ENCODE data around the gene CFAP57. TPM values are rescaled to one million over a fixed set of nuclear protein-coding genes. Genes with fewer than 3 reads are reported as not detected.

CFAP57 gene
- total RNA-seq, 1 donor from 2014 or later: 0.20 TPM

DNA sequence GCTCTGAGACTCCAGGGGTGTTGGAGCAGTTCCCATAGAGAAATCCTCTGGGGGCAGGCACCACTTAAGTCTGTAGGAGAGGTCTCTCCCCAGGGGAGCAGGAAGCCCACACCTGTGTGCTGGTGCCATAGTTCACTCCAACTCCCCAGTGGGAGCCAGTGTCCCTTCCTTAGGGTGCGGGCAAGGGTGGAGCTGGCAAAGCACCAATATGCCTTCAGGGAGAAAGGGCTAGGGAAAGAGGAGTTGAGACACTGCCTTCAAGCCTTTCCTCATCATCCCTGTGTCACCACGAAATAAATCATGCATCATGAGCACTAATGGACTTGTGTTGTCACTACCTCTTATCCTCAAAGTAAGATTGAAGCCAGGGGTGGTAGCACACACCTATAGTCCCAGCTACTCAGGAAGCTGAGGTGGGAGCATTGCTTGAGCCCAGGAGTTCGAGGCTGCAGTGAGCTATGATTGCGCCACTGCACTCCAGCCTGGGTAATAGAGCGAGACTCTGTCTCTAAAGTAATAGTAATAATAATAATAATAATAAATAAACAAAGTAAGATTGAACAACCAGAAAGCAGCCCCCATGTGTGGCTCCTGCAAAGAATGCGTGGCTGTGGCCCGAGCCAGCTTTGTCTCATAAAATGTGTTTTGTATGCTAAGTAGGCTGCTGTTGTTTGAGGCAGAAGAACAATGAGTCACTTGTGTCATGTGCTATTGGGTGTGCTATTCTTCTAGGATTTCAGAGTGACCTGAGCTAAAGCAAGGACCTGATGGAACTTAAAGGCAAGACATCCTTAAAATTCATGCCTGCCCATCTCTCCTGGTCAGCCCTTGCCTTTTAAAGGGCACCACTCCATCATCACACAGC is 122.0 kb downstream of the CFAP57 start:
- intact Hi-C loops (cut with micrococcal nuclease): loop anchor here (2.0 kb wide), 1 partner anchor 19 kb away; no protein-coding TSS in a partner anchor

DNA sequence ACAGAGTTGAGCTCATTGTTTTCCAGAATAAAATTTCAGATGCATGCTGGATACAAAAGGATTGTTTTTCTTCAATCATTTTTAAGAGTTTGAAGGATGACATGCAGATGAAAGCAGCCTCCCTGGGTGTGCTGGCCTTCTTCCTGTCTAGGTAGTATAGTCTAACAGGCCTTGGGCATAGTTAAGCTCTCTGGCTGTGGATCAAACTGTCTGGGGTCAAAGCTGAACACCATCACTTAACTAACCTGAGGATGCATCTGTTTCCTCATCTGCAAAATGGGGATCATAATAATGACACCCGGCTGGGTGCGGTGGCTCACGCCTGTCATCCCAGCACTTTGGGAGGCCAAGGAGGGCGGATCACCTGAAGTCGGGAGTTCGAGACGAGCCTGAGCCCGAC is 122.6 kb downstream of the CFAP57 start:
- intact Hi-C loops (cut with micrococcal nuclease): loop anchor here (2.0 to 5.0 kb wide), 2 partner anchors 20 to 67 kb away; no protein-coding TSS in a partner anchor

DNA sequence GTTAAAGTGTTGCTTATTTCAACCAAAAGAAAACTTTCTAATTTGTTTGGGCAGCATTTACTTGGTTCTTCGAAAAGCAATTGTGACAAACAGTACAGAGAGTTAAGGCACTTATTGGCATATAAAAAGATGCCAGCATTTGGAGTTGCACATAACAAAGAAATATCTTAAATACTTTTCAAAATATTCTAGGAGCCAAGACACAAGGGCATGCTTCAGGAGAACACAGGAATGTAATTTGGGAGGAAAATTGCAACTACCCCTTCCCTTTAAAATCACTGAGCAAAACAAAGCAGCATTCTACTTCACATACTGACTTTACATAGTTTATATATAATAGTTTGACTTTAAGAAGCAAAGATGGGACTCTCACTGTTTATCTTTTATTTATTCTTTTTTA is 124.1 kb downstream of the CFAP57 start:
- intact Hi-C loops (cut with micrococcal nuclease): loop anchor here (5.0 kb wide), 1 partner anchor 69 kb away; no protein-coding TSS in a partner anchor

DNA sequence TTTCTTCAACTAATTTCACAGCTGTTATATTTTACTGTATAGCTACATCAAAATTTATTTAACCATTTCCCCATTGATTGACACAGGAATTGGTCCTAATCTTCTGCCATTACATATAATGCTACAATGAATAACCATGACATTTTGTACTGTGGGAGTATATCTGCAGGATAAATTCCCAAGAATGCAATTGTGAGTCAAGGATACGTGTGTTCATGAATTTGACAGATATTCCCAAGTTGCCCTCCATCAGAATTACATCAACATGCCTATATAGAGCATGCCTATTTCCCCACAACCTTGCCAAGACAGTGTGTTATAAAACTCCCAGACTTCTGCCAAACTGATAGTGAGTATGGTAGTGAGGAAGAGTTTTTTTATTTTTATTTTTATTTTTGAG is 125.9 kb downstream of the CFAP57 start:
- intact Hi-C loops (cut with micrococcal nuclease): loop anchor here (5.0 kb wide), 1 partner anchor 71 kb away; no protein-coding TSS in a partner anchor

DNA sequence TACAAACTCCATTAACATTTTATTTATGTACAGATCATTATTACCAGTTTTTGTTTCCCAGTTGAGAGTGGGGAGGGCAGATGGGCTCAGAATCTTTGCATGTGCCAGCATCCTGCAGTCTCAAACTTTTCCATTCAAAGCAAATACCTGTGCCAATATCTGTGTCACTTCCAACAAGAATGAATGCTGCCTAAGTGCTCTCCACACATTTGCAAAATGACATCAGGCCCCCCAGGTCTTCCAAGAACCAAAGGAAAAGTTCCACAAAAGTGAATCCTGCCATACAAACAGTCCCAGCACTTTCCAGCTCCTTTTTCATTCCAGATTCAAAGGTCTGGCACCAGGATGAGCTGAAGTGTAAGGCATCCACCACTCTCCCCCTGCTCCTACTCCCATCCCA is 127.0 kb downstream of the CFAP57 start:
- intact Hi-C loops (cut with micrococcal nuclease): loop anchor here (5.0 kb wide), 1 partner anchor 72 kb away; no protein-coding TSS in a partner anchor

DNA sequence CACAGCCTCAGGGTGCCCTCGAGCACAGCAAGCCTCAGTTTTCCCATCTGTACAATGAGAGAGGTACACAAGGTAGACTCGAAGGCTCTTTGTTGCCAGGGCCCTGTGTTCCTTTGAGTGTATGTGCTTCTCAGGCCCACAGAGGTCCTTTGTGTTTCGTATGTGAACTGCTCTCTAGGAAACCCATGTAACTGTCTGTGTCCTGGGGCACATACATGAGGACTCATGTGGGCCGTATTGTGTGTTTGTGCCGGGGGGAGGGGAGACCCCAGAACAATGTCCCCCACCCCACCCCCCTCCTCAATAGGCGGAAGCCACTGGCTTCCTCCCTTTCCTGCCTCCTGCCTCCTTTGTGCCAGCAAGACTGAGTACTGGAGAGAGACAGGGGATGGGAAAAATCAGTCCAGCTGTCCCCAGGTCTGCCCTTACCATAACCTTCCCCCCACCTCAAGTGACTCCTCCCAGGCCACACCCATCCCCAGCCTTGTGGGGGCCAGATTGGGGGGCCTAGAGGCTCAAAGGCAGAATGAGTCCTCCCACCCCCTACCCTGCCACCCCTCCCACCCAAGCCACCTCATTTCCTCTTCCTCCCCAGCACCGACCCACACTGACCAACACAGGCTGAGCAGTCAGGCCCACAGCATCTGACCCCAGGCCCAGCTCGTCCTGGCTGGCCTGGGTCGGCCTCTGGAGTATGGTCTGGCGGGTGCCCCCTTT is 128.4 kb downstream of the CFAP57 start, which contains the start of gene TIE1:
Gene TIE1, plus strand, starts transcription at position 605 of the 717 bp plus-strand sequence. Its CDS starts 90 bp downstream, at position 695.
- intact Hi-C loops (cut with micrococcal nuclease): no loop called here

DNA sequence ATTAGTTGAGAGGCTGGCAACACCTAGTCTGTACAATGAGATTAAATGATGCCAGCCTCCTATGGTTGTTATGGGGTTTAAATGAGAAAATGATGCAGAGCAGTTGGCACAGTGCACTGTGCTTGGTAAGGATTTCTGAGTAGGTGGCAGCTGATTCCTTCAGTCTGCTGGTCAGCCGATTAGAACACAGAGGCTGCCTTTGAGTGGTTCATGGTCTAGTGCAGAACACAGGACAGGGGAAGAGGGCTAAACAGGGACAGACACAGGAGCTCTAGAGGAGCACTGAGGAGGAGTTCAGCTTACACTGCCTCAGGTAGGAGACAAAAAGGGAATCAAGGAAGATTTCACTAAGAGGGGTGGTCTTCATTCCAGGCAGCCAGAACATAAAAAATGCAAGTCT is 130.1 kb downstream of the CFAP57 start:
- intact Hi-C loops (cut with micrococcal nuclease): no loop called here

DNA sequence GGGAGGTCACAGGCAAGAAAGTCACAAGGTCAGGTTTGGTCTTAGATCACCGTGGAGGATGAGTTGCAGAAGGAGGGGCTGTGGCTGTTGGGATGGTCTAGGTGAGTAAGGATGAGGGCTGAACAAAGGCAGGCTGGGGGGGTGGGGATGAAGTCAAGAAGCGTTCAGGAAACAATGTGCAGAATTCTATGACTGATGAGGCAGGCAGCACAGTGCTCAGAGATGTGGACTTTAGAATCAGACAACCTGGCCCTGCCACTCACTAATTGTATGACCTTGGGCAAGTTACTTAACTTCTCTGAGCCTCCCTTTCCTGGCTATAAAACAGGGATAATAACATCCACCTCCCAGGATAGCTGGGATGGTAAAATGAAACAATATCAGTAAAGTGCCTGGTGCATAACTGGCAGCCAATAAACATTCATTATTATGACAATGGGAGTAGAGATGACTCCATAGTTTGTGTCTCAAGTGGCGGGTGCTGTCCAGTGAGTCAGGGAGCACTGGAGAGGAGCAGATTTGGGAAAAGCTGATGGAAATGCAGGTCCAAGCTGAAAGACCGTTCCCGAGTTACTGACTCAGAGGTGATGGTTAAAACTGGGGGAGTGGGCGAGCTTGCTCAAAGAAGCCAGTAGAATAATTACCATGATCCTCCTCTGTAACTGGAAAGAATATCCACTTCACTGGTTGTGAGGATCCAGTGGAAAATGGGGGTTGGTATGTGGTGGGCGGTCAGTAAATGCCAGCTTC is 130.8 kb downstream of the CFAP57 start:
- intact Hi-C loops (cut with micrococcal nuclease): no loop called here

DNA sequence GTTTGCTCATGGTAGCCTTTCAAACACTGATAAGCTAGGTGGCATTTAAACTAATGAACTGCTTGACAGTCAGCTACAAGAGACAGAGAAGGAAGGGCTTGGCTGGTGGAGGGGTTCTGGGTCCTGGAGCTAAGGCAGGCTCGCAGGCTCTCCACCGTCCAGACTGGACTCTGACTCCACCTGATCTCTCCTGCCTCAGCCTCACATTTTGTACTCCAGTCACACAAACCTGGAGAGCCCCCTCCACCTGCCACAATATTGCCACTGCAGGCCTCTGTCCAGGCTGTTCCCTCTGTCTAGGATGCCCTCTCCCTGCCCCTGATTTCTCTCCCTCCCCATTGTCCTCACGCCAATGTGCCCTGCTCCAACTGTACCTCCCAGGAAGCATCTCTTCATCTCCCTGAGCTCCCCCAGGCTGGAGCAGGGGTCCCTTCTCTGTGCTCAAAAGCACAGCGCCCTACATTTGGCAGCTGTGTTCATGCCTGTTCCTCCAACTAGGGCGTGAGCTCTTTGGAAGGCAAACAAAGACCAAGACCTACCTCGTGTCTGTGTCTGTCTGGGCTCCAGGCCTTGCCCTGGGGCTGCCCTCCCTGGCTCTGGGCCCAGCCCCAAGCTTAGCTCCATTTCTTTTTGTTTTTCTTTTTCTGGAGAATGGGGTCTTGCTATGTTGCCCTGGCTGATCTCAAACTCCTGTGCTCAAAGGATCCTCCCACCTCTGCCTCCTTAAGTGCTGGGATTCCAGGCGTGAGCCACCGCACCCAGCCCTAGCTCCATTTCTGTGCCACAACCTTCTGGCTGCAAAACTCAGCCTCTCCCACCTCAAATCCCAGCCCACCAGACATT is 131.6 kb downstream of the CFAP57 start:
- intact Hi-C loops (cut with micrococcal nuclease): no loop called here

Other genes starting within 250 kb of the CFAP57 start
- 100 and 103 TPM in 2 replicates for gene SLC2A1, start 213.5 kb upstream of the CFAP57 start, total RNA-seq
- gene EBNA1BP2, start within 50 bp of the CFAP57 start, total RNA-seq: 53.9 and 57.1 TPM in 2 replicates
- gene TMEM125, start 97.7 kb downstream of the CFAP57 start, total RNA-seq: not detected in 2 replicates
- gene C1orf210, start 113.3 kb downstream of the CFAP57 start, total RNA-seq: not detected in 2 replicates
- gene TIE1, start 128.7 kb downstream of the CFAP57 start, total RNA-seq: 0.25 and 0.85 TPM in 2 replicates
- gene MPL, start 165.5 kb downstream of the CFAP57 start, total RNA-seq: not detected in 2 replicates
- 95.9 and 103 TPM in 2 replicates for gene CDC20, start 186.7 kb downstream of the CFAP57 start, total RNA-seq
- gene ELOVL1, start 195.7 kb downstream of the CFAP57 start, total RNA-seq: 72.8 and 78.9 TPM in 2 replicates
- 41.8 and 46.9 TPM in 2 replicates for gene MED8, start 217.5 kb downstream of the CFAP57 start, total RNA-seq
- 81.8 and 89.1 TPM in 2 replicates for gene SZT2, start 217.6 kb downstream of the CFAP57 start, total RNA-seq